SHP77 (cell line): ENCODE measurements around the gene SCN4B.

Experiments used
- DNase-seq, 2 experiments: peaks; one replicate each; lab custom pipeline; 2025; lab: John Stamatoyannopoulos, UW

Gene SCN4B

DNA sequence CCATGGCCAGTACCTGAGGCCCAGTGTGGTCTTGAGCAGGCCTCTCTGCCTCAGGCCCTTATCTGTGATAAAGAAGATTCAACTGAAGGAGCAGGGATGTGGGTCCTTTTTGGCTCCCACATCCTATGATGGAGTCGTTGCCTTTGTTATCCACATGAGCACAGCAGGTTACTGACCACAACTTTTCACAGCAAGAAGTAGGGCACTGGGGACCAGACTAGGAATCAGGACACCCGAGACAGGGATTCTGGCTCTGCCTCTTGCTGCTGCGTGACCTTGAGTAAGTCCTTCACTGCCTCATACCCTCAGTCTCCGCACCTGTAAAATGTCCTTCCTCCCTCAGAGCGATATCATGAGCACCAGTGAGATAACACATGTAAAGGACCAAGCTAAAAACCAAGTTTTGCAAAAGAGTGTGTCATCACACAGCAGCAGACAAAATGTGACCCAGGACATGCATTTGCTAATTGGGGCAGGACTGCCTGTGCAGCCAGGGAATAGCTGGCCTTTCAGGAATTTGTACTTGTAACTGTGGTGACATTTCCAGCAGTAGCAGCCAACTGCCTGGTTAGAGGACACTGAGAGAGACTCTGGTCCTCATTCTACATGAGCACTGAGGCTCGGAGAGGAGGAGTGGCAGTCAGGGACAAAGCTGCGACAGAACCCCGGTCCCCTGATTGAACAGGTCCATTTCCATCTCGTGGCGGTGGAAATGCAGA lies 52.6 kb downstream of the SCN4B start:
- DNase-seq: no peak

- no peak for DNase-seq
These were observed 53.4 kb downstream of the SCN4B start for GRCh38 chr11:118098996-118099837.

GRCh38 chr11:118095967-118096367 lies 56.7 kb downstream of the SCN4B start:
- DNase-seq: no peak

GRCh38 chr11:118095493-118095892 lies 57.1 kb downstream of the SCN4B start:
- no peak for DNase-seq

- no peak for DNase-seq
These were observed 59.6 kb downstream of the SCN4B start for GRCh38 chr11:118092907-118093571.

DNA sequence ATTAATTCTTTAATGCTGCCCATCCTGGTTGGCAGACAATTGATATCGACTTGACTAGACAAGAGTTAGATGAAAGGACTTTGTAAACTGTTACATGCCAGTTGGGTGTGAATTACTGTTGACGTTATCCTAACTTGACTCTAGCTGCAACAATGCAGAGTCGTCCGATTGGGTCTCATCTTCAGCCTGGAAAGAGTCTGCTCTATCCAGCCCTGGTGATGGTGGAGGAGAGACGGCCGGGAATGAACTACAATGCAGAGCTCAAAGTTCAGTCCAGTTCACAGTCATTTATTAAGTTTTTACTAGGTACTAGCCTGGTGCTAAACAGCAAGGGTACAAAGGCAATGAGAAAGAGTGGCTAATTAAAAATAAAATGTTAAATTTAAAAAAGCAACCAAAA lies 60.9 kb downstream of the SCN4B start:
- no peak for DNase-seq

DNA sequence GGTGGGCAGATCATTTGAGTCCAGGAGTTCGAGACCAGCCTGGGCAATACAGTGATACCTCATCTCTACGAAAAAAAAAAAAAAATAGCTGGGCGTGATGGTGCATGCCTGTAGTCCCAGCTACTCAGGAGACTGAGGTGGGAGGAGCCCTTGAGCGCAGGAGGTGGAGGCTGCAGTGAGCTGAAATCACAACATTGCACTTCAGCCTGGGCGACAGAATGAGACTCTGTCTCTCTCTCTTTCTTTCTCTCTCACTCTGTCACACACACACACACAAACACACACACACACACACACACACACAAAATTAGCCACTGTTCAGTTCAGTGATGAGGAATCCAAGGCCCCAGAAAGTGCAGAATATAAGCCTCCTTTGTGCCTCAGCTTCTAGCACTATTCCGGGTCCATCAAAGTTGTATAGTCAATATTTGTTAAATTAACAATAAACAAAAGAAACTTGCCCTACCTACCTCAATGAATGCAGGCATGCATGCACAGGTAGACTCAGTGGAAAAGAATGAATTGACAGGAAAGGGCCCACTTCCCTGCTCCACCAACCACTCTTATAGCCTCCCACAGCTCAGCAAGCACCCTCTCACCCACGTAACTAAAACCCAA lies 62.0 kb downstream of the SCN4B start:
- DNase-seq: no peak

DNA sequence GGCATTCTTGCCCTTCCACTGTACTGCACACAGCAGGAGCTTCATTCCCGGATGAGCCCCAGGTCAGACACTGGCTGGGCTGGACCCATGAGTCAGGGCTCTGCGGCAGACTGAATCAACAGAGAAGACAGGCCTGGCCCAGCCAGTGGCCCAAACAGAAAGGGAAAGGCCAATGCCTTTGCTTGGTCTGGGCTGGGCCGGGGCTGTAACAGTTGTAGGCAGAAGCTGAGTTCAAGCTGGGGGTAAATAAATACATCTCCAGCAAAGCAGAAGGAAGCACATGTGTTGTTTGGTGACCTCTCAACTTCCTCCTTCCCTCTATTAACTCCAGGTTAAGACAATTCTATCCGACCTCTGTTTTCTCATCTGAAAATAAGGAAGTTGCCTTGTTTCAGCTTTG lies 64.1 kb downstream of the SCN4B start:
- DNase-seq: no peak

- DNase-seq: no peak
These were observed 64.7 kb downstream of the SCN4B start for GRCh38 chr11:118087931-118088330.

- no peak for DNase-seq
These were observed 65.5 kb downstream of the SCN4B start, which contains the start of gene SMIM35 for GRCh38 chr11:118086913-118087768. Gene SMIM35 (minus strand): TSS chr11:118086963. CDS start chr11:118086757, 206 bp downstream.

DNA sequence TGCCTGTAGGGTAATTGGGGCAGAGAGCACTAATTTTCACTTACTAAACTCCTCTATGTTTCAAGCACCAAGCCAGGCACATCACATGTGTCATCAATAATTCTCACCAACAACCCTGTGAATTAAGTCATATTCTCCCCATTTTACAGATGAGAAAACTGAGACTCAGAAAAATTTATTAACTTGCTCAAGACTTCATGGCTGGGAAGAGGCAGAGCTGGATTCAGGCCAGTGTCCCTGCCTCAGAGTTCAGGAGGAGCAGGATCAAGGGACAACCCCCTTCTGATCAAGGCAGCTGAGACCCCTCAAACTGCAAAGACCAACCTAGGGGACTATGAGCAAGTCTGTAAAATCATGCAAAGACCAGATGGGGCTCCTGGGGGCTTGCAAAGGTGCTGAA lies 68.0 kb downstream of the SCN4B start:
- DNase-seq: no peak

DNA sequence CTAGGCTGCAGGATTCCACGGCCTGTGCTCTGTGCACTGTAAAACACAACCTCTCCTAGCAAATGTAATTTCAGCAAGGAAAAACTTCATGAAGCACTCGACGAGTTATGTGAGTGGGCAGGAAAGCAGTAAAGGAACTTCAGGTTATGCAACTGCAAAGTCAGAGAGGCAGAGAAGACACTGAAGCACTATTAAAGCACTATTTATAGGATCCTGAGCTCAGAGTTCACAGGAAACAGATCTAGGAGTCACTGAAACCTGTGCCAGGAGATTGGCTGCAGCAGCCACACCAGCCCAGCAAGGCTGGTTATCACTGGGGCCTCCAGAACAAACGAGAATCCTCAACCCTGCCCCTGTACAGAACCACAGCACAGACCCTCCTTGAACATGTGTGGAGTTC lies 68.4 kb downstream of the SCN4B start:
- no peak for DNase-seq
